OCI-LY7 (cell line): Measurements from ENCODE around the gene ATP6V1B1. TPM values are rescaled to one million over a fixed set of nuclear protein-coding genes. Genes with fewer than 3 reads are reported as not detected.

Experiments used
- BruUV-seq: library from RNA; stranded (reverse); fragments of 400-500 nt; replicated peaks from 2 replicates; lab custom pipeline; 2021; lab: Mats Ljungman, UMichigan
- CTCF ChIA-PET: fragments of 300-600 bp; sonication (Branson Sonifier 250); formaldehyde crosslinking; loops from one replicate; lab custom pipeline; 2022; ENCODE audit warnings: antibody characterized with exemption; ENCODE audit not compliant: unreplicated experiment; lab: Charles Lee
- POLR2A ChIA-PET: fragments of 300-600 bp; sonication (Branson Sonifier 250); formaldehyde crosslinking; loops from one replicate; lab custom pipeline; 2022; ENCODE audit warnings: antibody characterized with exemption; lab: Charles Lee
- DNase-seq: peaks from one replicate; pipeline ENCODE4 v3.0.0-alpha.2; 2015; ENCODE audit warnings: low spot score
- H2AFZ ChIP-seq: fragments of 200-600 bp; sonication (generic), shearing (Covaris generic); 2 replicates; pipeline ENCODE4 v1.6.1; 2014; ENCODE audit warnings: mild to moderate bottlenecking, antibody characterized with exemption, low read length, moderate library complexity
- H3K27ac ChIP-seq: fragments of 200-600 bp; sonication (generic); 2 replicates; pipeline ENCODE4 v1.5.1; 2014; ENCODE audit warnings: mixed run types, low read depth, mild to moderate bottlenecking, moderate library complexity, low read length, inconsistent platforms; ENCODE audit not compliant: poor library complexity, severe bottlenecking
- H3K36me3 ChIP-seq: fragments of 200-600 bp; sonication (generic); 2 replicates; pipeline ENCODE4 v1.6.1; 2014; ENCODE audit warnings: mild to moderate bottlenecking, antibody characterized with exemption, low read length, moderate library complexity, mixed read lengths; ENCODE audit not compliant: insufficient read depth
- H3K4me1 ChIP-seq: fragments of 200-600 bp; sonication (generic); 2 replicates; pipeline ENCODE4 v1.5.1; 2014; ENCODE audit warnings: mild to moderate bottlenecking, low read length; ENCODE audit not compliant: insufficient read depth, poor library complexity, severe bottlenecking
- H3K4me2 ChIP-seq: fragments of 200-600 bp; sonication (generic); 2 replicates; pipeline ENCODE4 v1.6.1; 2014; ENCODE audit warnings: mild to moderate bottlenecking, low read length
- H3K4me3 ChIP-seq: fragments of 200-600 bp; sonication (generic); 2 replicates; pipeline ENCODE4 v1.5.1; 2014; ENCODE audit warnings: mild to moderate bottlenecking, low read depth, low read length; ENCODE audit not compliant: poor library complexity, severe bottlenecking
- H3K79me2 ChIP-seq: fragments of 200-600 bp; sonication (generic); 2 replicates; pipeline ENCODE4 v1.6.1; 2016; ENCODE audit warnings: low read depth, mild to moderate bottlenecking, low read length, moderate library complexity, mixed read lengths; ENCODE audit not compliant: insufficient read depth
- H3K9me2 ChIP-seq: fragments of 200-600 bp; sonication (generic); 2 replicates; pipeline ENCODE4 v1.6.1; 2016; ENCODE audit warnings: mild to moderate bottlenecking, low read length, mixed read lengths; ENCODE audit not compliant: insufficient read depth
- H3K9me3 ChIP-seq: fragments of 200-600 bp; sonication (generic); 2 replicates; pipeline ENCODE4 v1.6.1; 2014; ENCODE audit warnings: mild to moderate bottlenecking, mixed run types, low read length, mixed read lengths
- H4K20me1 ChIP-seq: fragments of 200-600 bp; sonication (generic); 2 replicates; pipeline ENCODE4 v1.6.1; 2014; ENCODE audit warnings: mild to moderate bottlenecking, antibody characterized with exemption, low read length, moderate library complexity, mixed read lengths; ENCODE audit not compliant: insufficient read depth
- EZH2phosphoT487 ChIP-seq: fragments of 200-600 bp; sonication (generic); IDR thresholded peaks from 2 replicates; pipeline ENCODE4 v1.6.1; 2018; ENCODE audit warnings: low read depth, borderline replicate concordance, mild to moderate bottlenecking, mixed run types, antibody characterized with exemption, low read length, moderate library complexity, mixed read lengths
- intact Hi-C: fragments of 100-400 bp; cut with micrococcal nuclease; formaldehyde crosslinking; loops from one replicate; pipeline ENCODE4 v1.10.0; 2022; ENCODE audit not compliant: unreplicated experiment
- total RNA-seq, 2 experiments: library from RNA; depleted of rRNA in 1 of 2; stranded (reverse); fragments of >200 nt in 1 of 2; shearing (Covaris generic) in 1 of 2; gene quantifications; 2 replicates each; pipeline ENCODE4 v1.2.3, GENCODE V29; 2014 to 2022
- TF ChIP-seq, protein P1 (sequence below): fragments of 200-600 bp; sonication (generic); conservative IDR thresholded peaks from 2 replicates; pipeline ENCODE4 v1.5.1; 2014; ENCODE audit warnings: mild to moderate bottlenecking, antibody characterized with exemption, low read length, moderate library complexity, mixed read lengths

Gene ATP6V1B1
- total RNA-seq, 2 experiments from 2014 or later: not detected

DNA sequence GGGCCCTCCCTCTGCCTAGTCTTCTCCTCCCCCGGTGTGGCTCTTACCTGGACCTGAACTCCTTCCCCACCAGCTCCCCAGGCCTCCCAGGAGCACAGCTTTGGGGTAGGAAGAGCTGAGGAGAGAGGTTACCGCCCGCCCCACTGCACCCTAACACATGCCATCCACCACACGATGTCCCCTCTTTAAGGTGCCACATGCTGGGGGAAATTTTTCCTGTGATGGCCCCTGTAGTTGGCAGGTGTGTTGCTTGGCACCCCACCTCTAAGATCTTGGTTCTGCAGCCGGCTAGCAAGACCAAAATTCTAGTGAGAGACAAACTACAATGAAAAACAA is 65.9 kb downstream of the ATP6V1B1 start:
- BruUV-seq: no TSS peak
- intact Hi-C loops: no loop called here
- no peak for DNase-seq
- Histone ChIP-seq H3K36me3 (no peaks in the 10 kb centered on the region), H3K27ac (no peak overlapping the region), H3K4me2 (no peak overlapping the region), H3K4me1 (peaks cover 15% of the 10 kb centered on the region), H3K9me2 (no peaks in the 10 kb centered on the region), H2AFZ (peak overlapping the region; percentile 92), H3K79me2 (no peaks in the 10 kb centered on the region), H4K20me1 (no peaks in the 10 kb centered on the region), H3K4me3 (no peak overlapping the region), H3K9me3 (no peaks in the 10 kb centered on the region)
- POLR2A ChIA-PET: interaction anchor here (1.5 kb wide), 1 partner anchor 226 kb away, joined by 3 read pairs; the partner anchor contains the start of gene PAIP2B
- TF ChIP-seq, protein P1, sequence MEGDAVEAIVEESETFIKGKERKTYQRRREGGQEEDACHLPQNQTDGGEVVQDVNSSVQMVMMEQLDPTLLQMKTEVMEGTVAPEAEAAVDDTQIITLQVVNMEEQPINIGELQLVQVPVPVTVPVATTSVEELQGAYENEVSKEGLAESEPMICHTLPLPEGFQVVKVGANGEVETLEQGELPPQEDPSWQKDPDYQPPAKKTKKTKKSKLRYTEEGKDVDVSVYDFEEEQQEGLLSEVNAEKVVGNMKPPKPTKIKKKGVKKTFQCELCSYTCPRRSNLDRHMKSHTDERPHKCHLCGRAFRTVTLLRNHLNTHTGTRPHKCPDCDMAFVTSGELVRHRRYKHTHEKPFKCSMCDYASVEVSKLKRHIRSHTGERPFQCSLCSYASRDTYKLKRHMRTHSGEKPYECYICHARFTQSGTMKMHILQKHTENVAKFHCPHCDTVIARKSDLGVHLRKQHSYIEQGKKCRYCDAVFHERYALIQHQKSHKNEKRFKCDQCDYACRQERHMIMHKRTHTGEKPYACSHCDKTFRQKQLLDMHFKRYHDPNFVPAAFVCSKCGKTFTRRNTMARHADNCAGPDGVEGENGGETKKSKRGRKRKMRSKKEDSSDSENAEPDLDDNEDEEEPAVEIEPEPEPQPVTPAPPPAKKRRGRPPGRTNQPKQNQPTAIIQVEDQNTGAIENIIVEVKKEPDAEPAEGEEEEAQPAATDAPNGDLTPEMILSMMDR: no peak
- no peak for TF ChIP-seq EZH2phosphoT487
- CTCF ChIA-PET: interaction anchor here (0.6 to 1.4 kb wide), 5 partner anchors 69 to 1875 kb away, joined by 3 to 6 read pairs (median 3); no protein-coding TSS in a partner anchor

DNA sequence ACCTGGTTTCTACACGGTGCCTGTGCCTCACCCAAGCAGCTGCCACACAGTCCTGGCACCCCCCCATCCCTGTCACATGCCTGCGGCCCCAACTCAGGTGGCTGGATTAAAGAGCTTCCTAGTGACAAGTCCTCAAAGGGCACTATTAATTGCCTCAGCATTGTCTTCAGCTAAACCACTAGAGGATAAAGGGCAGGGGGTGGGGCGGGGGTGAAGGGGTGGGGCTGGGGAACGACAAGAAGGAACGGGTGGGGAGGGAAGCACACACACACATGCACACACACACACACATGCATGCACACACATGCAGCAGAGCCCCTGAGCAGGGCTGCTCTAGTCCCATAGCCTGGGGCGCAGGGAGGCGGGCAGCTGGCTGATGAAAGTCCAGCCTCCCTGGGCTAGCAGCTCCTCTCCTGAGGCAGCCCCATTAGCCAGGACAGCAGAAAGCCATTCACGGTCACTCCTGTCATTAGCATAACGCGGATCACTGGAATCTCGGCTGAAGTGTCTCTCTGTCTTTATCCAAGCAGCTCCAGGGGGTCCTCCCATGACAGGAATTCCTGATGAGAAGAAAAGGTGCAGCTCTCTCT is 66.4 kb downstream of the ATP6V1B1 start:
- Histone ChIP-seq H4K20me1 (no peaks in the 10 kb centered on the region), H3K4me3 (no peak overlapping the region), H3K4me2 (no peak overlapping the region), H3K36me3 (no peaks in the 10 kb centered on the region), H3K4me1 (peaks cover 15% of the 10 kb centered on the region), H2AFZ (no peak overlapping the region), H3K79me2 (no peaks in the 10 kb centered on the region), H3K27ac (no peak overlapping the region), H3K9me2 (no peaks in the 10 kb centered on the region), H3K9me3 (no peaks in the 10 kb centered on the region)
- BruUV-seq: no TSS peak
- intact Hi-C loops: no loop called here
- POLR2A ChIA-PET: interaction anchor here (1.5 kb wide), 1 partner anchor 225 kb away, joined by 3 read pairs; the partner anchor contains the start of gene PAIP2B
- no peak for DNase-seq
- CTCF ChIA-PET: interaction anchor here (0.6 to 1.4 kb wide), 5 partner anchors 69 to 1874 kb away, joined by 3 to 6 read pairs (median 3); no protein-coding TSS in a partner anchor
- TF ChIP-seq, protein P1: no peak

GRCh38 chr2:71003396-71003795 is 67.7 kb downstream of the ATP6V1B1 start:
- DNase-seq: no peak
- H3K4me2 ChIP-seq: no peak overlapping the region
- no peak overlapping the region for H2AFZ ChIP-seq
- no peaks in the 10 kb centered on the region for H4K20me1 ChIP-seq
- no peak overlapping the region for H3K4me3 ChIP-seq
- H3K79me2 ChIP-seq: no peaks in the 10 kb centered on the region
- no peaks in the 10 kb centered on the region for H3K9me3 ChIP-seq
- intact Hi-C loops: no loop called here
- ChIA-PET CTCF (no interaction called here), POLR2A (no interaction called here)
- H3K9me2 ChIP-seq: no peaks in the 10 kb centered on the region
- no peak overlapping the region for H3K27ac ChIP-seq
- TF ChIP-seq, protein P1: no peak
- no peak for TF ChIP-seq EZH2phosphoT487
- H3K4me1 ChIP-seq: peaks cover 15% of the 10 kb centered on the region
- no TSS peak for BruUV-seq
- H3K36me3 ChIP-seq: no peaks in the 10 kb centered on the region
